Fibroblast of villous mesenchyme (primary cell): ENCODE results near the gene MRPL47. TPM values are rescaled to one million over a fixed set of nuclear protein-coding genes. Genes with fewer than 3 reads are reported as not detected.

ENCODE experiments used
- DNase-seq: peaks from one replicate; pipeline ENCODE4 v3.0.0-alpha.2; 2010; ENCODE audit warnings: low read depth
- H3K4me3 ChIP-seq: 2 replicates; pipeline ENCODE4 v1.5.1; 2011; ENCODE audit warnings: low read depth, mild to moderate bottlenecking, low read length
- total RNA-seq: library from RNA; depleted of rRNA; stranded (reverse); fragments of >200 nt; gene quantifications from 2 replicates; pipeline ENCODE4 v1.2.3, GENCODE V29; 2012
- TF ChIP-seq, protein P1 (sequence below): IDR thresholded peaks from 2 replicates; pipeline ENCODE4 v1.5.1; 2012; ENCODE audit warnings: low read depth, mild to moderate bottlenecking, low read length; ENCODE audit not compliant: insufficient read depth

The MRPL47 gene
- total RNA-seq, 1 donor, result 53.5 TPM

- H3K4me3 ChIP-seq, result no peak overlapping the region
- no peak for DNase-seq
- TF ChIP-seq, protein P1, sequence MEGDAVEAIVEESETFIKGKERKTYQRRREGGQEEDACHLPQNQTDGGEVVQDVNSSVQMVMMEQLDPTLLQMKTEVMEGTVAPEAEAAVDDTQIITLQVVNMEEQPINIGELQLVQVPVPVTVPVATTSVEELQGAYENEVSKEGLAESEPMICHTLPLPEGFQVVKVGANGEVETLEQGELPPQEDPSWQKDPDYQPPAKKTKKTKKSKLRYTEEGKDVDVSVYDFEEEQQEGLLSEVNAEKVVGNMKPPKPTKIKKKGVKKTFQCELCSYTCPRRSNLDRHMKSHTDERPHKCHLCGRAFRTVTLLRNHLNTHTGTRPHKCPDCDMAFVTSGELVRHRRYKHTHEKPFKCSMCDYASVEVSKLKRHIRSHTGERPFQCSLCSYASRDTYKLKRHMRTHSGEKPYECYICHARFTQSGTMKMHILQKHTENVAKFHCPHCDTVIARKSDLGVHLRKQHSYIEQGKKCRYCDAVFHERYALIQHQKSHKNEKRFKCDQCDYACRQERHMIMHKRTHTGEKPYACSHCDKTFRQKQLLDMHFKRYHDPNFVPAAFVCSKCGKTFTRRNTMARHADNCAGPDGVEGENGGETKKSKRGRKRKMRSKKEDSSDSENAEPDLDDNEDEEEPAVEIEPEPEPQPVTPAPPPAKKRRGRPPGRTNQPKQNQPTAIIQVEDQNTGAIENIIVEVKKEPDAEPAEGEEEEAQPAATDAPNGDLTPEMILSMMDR, result no peak
These were observed 38.4 kb upstream of the MRPL47 start for GRCh38 chr3:179642871-179643270.

DNA sequence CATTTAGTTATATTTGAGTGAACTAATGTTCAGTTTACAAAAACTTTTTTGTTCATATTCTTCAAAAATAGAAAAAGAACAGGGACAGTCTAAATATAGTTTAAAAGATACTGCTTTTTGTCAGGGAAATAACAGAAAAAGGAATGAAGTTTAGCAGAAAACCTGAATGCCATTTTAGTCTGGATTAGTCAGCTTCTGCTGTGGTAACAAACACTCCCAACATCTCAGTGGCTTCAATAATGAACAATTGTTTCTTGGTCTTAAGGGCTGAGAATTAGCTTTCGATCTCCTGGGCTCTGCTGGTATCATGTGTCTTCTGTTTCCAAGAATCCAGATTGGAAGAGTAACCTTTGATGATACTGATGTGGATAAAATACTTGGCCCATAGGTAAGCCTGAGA is 36.0 kb upstream of the MRPL47 start:
- no peak overlapping the region for H3K4me3 ChIP-seq
- DNase-seq, result no peak
- TF ChIP-seq, protein P1, result no peak

DNA sequence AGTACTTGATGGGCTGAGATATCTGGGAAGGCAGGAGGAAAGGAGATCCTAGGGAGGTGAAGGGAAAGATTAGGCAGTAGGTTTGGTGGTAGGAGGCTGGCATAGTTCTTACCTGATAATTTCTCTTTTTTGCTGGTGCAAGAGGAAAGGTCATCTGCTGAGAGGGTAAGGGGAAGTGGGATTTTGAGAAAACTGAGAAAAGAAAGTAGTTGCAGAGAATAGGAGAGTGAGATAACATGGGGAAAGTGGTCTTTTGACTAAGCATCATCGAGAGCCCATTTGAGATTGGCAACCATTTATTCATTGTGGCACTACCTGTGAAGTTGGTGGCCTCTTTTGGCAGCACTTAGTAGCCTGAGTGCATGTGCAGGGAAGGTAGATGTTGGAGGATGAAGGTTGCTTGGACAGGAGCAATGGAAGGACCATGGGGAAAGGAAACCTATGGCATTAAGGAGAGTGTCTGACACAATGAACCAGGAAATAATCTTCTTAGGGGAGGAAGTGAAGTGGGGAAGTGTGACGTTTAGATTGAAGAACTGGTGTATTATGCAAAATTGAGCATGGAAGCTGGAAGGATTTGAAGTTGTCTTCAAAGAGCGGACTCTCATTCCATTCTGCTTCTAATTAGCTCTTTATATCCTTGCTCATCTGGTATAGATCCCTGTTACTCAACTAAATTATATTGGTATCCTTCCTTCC is 26.5 kb upstream of the MRPL47 start:
- H3K4me3 ChIP-seq, result no peak overlapping the region
- TF ChIP-seq, protein P1, result no peak
- DNase-seq, result no peak

DNA sequence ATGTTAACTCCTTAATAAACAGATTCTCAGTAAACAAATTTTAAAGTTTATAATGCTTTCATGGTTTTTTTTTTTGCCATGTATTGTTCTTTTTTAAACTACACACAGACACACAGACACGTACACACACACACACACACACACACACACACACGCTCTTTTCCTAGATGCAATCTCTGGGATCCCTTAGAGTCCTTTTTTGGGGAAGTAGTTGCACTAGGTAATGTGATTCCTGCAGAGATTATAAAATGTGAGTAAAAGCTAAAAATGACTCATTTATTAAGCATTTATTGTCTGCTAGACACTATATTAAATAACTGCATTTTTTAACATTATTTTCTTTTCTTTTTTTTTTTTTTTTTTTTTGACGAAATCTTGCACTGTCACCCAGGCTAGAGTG is 20.0 kb upstream of the MRPL47 start:
- no peak overlapping the region for H3K4me3 ChIP-seq
- no peak for DNase-seq
- TF ChIP-seq, protein P1, result no peak

DNA sequence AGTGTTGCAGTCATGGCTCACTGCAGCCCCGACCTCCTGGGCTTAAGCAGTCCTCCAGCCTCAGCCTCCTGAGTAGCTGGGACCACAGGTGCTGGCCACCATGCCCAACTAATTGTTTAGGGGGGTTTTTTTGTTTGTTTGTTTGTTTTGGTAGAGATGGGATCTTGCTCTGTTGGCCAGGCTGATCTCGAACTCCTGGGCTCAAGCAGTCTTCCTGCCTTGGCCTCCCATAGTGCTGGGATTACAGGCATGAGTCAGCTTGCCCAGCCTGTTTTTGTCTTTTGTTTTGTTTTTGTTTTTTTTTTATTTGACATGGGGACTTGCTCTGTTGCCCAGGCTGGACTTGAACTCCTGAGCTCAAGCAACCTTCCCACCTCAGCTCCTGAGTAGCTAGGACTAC is 17.6 kb upstream of the MRPL47 start:
- no peak for DNase-seq
- H3K4me3 ChIP-seq, result no peak overlapping the region
- TF ChIP-seq, protein P1, result no peak

DNA sequence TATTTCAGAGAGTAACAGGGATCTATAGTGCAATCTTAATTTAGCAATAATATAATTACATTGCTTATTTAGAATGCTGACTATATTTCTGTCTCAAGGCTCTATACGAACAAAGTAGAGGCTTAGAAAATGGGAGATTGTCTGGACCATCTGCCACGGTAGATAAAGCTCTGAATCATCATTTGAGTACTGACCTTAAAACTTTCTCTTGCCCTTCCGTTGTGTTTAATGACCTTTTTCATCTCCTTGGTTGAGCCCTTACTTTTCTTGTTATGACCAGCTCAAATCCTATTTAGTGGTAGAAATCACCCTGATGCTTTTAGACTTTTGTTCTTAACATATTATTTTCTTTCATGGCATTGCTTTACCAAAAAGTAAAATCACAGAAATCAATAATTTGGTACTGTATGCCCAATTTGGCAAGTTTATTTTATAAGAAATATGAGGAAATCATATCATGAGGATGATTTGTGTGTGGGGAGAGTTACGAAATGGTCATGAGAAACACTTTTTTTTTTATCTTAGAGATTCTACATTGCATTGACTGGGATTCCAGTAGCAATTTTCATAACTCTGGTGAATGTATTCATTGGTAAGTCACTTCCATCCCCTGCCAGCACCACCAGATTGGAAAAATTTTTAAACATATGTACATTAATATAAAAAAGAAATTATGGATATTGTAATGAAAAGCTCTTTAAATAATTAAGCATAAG is 11.2 kb upstream of the MRPL47 start:
- H3K4me3 ChIP-seq, result no peak overlapping the region
- TF ChIP-seq, protein P1, result no peak
- DNase-seq, result peak; percentile 60
